CD8-positive, alpha-beta memory T cell (primary cell): ENCODE data around the gene IL2RA. TPM values are rescaled to one million over a fixed set of nuclear protein-coding genes. Genes with fewer than 3 reads are reported as not detected.

ENCODE experiments used
- CTCF ChIA-PET: fragments of 350-600 bp; sonication (Branson Sonifier 250); formaldehyde crosslinking; loops from one replicate; lab custom pipeline; 2021; ENCODE audit warnings: antibody characterized with exemption; lab: Charles Lee
- POLR2A ChIA-PET: fragments of 350-600 bp; sonication (Branson Sonifier 250); formaldehyde crosslinking; loops from one replicate; lab custom pipeline; 2021; ENCODE audit warnings: antibody characterized with exemption; lab: Charles Lee
- DNase-seq, 5 donors: peaks; one replicate each; pipeline versions ENCODE4 v3.0.0 to v3.0.0-alpha.2; 2020 to 2022; ENCODE audit warnings: mixed read lengths in 1 of 5
- H3K27ac ChIP-seq: one replicate; pipeline ENCODE4 v1.7.0; 2013; ENCODE audit warnings: low read depth, mild to moderate bottlenecking, low read length, moderate library complexity
- H3K27me3 ChIP-seq: 2 replicates; pipeline ENCODE4 v1.7.0; 2013; ENCODE audit warnings: low read length, mild to moderate bottlenecking; ENCODE audit not compliant: insufficient read depth, poor library complexity, severe bottlenecking
- H3K36me3 ChIP-seq: 2 replicates; pipeline ENCODE4 v1.7.0; 2013; ENCODE audit warnings: mild to moderate bottlenecking, low read length, moderate library complexity; ENCODE audit not compliant: insufficient read depth
- H3K4me1 ChIP-seq: 2 replicates; pipeline ENCODE4 v1.7.0; 2013; ENCODE audit warnings: mild to moderate bottlenecking, low read length, moderate library complexity; ENCODE audit not compliant: insufficient read depth
- H3K4me3 ChIP-seq: 2 replicates; pipeline ENCODE4 v1.7.0; 2013; ENCODE audit warnings: mild to moderate bottlenecking, low read length
- H3K9me3 ChIP-seq: 2 replicates; pipeline ENCODE4 v1.7.0; 2013; ENCODE audit warnings: mild to moderate bottlenecking, low read length
- H3K27ac Mint-ChIP-seq, 8 donors: one replicate each; pipeline ENCODE4 v1.8.0; 2020 to 2021; ENCODE audit warnings: mixed read lengths in 8 of 8, mild to moderate bottlenecking in 6 of 8, inconsistent platforms in 3 of 8, moderate library complexity in 3 of 8
- H3K27me3 Mint-ChIP-seq, 2 donors: one replicate each; pipeline ENCODE4 v1.8.0; 2020 to 2021; ENCODE audit warnings: mixed read lengths in 2 of 2, mild to moderate bottlenecking in 1 of 2, moderate library complexity in 1 of 2
- H3K36me3 Mint-ChIP-seq, 3 donors: one replicate each; pipeline ENCODE4 v1.8.0; 2020 to 2021; ENCODE audit warnings: mixed read lengths in 3 of 3, inconsistent platforms in 1 of 3, mild to moderate bottlenecking in 1 of 3
- H3K4me1 Mint-ChIP-seq, 3 donors: one replicate each; pipeline ENCODE4 v1.8.0; 2020 to 2021; ENCODE audit warnings: mixed read lengths in 3 of 3, inconsistent platforms in 1 of 3, mild to moderate bottlenecking in 1 of 3
- H3K4me3 Mint-ChIP-seq, 7 donors: one replicate each; pipeline ENCODE4 v1.8.0; 2020 to 2021; ENCODE audit warnings: mixed read lengths in 7 of 7, mild to moderate bottlenecking in 6 of 7, moderate library complexity in 4 of 7, inconsistent platforms in 2 of 7
- H3K9me3 Mint-ChIP-seq, 5 donors: one replicate each; pipeline ENCODE4 v1.8.0; 2020 to 2022; ENCODE audit warnings: mixed read lengths in 5 of 5, mild to moderate bottlenecking in 3 of 5, moderate library complexity in 2 of 5, inconsistent platforms in 1 of 5
- polyA plus RNA-seq: library from polyadenylated mRNA; unstranded; fragments of 300-500 nt; fragmentation: Illumina TruSeq; gene quantifications from one replicate; pipeline ENCODE4 v1.2.3, GENCODE V29; 2021
- total RNA-seq, 2 experiments: library from RNA; stranded (reverse); gene quantifications; one replicate each; pipeline ENCODE4 v1.2.3, GENCODE V29; 2021

Gene IL2RA
- total and polyA plus RNA-seq, 3 experiments from 2014 or later, result 8.3 to 1,224 (median 1,178) TPM

- Histone ChIP-seq H3K4me1 (peaks cover 49% of the 10 kb centered on the region), H3K27ac (no peak overlapping the region), H3K9me3 (no peaks in the 10 kb centered on the region), H3K36me3 (no peaks in the 10 kb centered on the region), H3K4me3 (no peak overlapping the region), H3K27me3 (no peaks in the 10 kb centered on the region)
- ChIA-PET POLR2A (interaction anchor here (0.6 kb wide), 1 partner anchor 249 kb away, joined by 8 read pairs; no protein-coding TSS in a partner anchor), CTCF (interaction anchor here (1.3 to 2.1 kb wide), 2 partner anchors 31 to 43 kb away, joined by 4 to 7 read pairs; no protein-coding TSS in a partner anchor)
- no peak for DNase-seq
- Mint-ChIP-seq H3K4me1 (peaks cover 62 to 90% (median 83%) of the 10 kb centered on the region in 3 donors), H3K27ac (peak overlapping the region in 4 of 8 donors; percentile 16 to 70 (median 38)), H3K36me3 (peaks cover 0 to 2% (median 0%) of the 10 kb centered on the region in 3 donors), H3K4me3 (no peak overlapping the region), H3K9me3 (no peaks in the 10 kb centered on the region), H3K27me3 (peaks cover 0 to 5% of the 10 kb centered on the region in 2 donors)
Measured at GRCh38 chr10:6055929-6056328, 6.2 kb downstream of the IL2RA start.

- CTCF ChIA-PET, result interaction anchor here (1.6 to 6.5 kb wide), 2 partner anchors 26 to 32 kb away, joined by 6 to 57 read pairs; no protein-coding TSS in a partner anchor
- POLR2A ChIA-PET, result no interaction called here
- Histone ChIP-seq H3K27me3 (no peaks in the 10 kb centered on the region), H3K36me3 (no peaks in the 10 kb centered on the region), H3K4me3 (no peak overlapping the region), H3K4me1 (peaks cover 54% of the 10 kb centered on the region), H3K27ac (no peak overlapping the region), H3K9me3 (no peaks in the 10 kb centered on the region)
- Mint-ChIP-seq H3K9me3 (no peaks in the 10 kb centered on the region), H3K36me3 (peaks cover 0 to 5% (median 0%) of the 10 kb centered on the region in 3 donors), H3K4me1 (peaks cover 65 to 91% (median 84%) of the 10 kb centered on the region in 3 donors), H3K27me3 (peaks cover 0 to 5% of the 10 kb centered on the region in 2 donors), H3K27ac (peak overlapping the region in 4 of 8 donors; percentile 17 to 51 (median 37)), H3K4me3 (peak overlapping the region in 1 of 7 donors; percentile 30)
- no peak for DNase-seq
Measured at GRCh38 chr10:6054884-6055283, 7.3 kb downstream of the IL2RA start.

- Mint-ChIP-seq H3K4me1 (peaks cover 69 to 91% (median 84%) of the 10 kb centered on the region in 3 donors), H3K4me3 (peak overlapping the region in 6 of 7 donors; percentile 52 to 74 (median 64)), H3K27me3 (peaks cover 0 to 5% of the 10 kb centered on the region in 2 donors), H3K9me3 (no peaks in the 10 kb centered on the region), H3K27ac (peak overlapping the region in 7 of 8 donors; percentile 28 to 89 (median 78)), H3K36me3 (peaks cover 0 to 5% (median 0%) of the 10 kb centered on the region in 3 donors)
- no peaks in the 10 kb centered on the region for H3K9me3 ChIP-seq
- peaks cover 54% of the 10 kb centered on the region for H3K4me1 ChIP-seq
- no peak overlapping the region for H3K4me3 ChIP-seq
- CTCF ChIA-PET, result interaction anchor here (0.9 to 6.5 kb wide), 5 partner anchors 14 to 149 kb away, joined by 3 to 57 read pairs (median 5); partner anchors contain the start of gene PFKFB3
- no peak for DNase-seq
- H3K27ac ChIP-seq, result no peak overlapping the region
- POLR2A ChIA-PET, result interaction anchor here (1.2 kb wide), 1 partner anchor 32 kb away, joined by 4 read pairs; no protein-coding TSS in a partner anchor
- no peaks in the 10 kb centered on the region for H3K36me3 ChIP-seq
- H3K27me3 ChIP-seq, result no peaks in the 10 kb centered on the region
Measured at GRCh38 chr10:6053816-6054631, 8.1 kb downstream of the IL2RA start.

- H3K9me3 Mint-ChIP-seq, result no peaks in the 10 kb centered on the region
- DNase-seq, result no peak
- Histone ChIP-seq H3K27me3 (no peaks in the 10 kb centered on the region), H3K27ac (no peak overlapping the region), H3K4me3 (no peak overlapping the region), H3K4me1 (peaks cover 56% of the 10 kb centered on the region), H3K9me3 (no peaks in the 10 kb centered on the region), H3K36me3 (no peaks in the 10 kb centered on the region)
- H3K4me3 Mint-ChIP-seq, result peak overlapping the region in 6 of 7 donors; percentile 72 to 88 (median 84)
- peaks cover 0 to 5% (median 0%) of the 10 kb centered on the region in 3 donors for H3K36me3 Mint-ChIP-seq
- H3K4me1 Mint-ChIP-seq, result peaks cover 68 to 91% (median 82%) of the 10 kb centered on the region in 3 donors
- H3K27ac Mint-ChIP-seq, result peak overlapping the region in 7 of 8 donors; percentile 17 to 99 (median 96)
- ChIA-PET CTCF (interaction anchor here (0.9 to 6.5 kb wide), 6 partner anchors 14 to 150 kb away, joined by 3 to 57 read pairs (median 6); partner anchors contain the start of gene PFKFB3), POLR2A (interaction anchor here (1.2 kb wide), 1 partner anchor 33 kb away, joined by 4 read pairs; no protein-coding TSS in a partner anchor)
- H3K27me3 Mint-ChIP-seq, result peaks cover 0 to 5% of the 10 kb centered on the region in 2 donors
Measured at GRCh38 chr10:6053303-6053702, 8.9 kb downstream of the IL2RA start.

- Mint-ChIP-seq H3K9me3 (no peaks in the 10 kb centered on the region), H3K27me3 (peaks cover 0 to 5% of the 10 kb centered on the region in 2 donors), H3K4me1 (peaks cover 69 to 89% (median 78%) of the 10 kb centered on the region in 3 donors), H3K4me3 (peak overlapping the region; percentile 72 to 88 (median 84)), H3K36me3 (peaks cover 0 to 5% (median 0%) of the 10 kb centered on the region in 3 donors), H3K27ac (peak overlapping the region; percentile 87 to 99 (median 96))
- Histone ChIP-seq H3K27me3 (no peaks in the 10 kb centered on the region), H3K4me3 (peak overlapping the region; percentile 44), H3K36me3 (no peaks in the 10 kb centered on the region), H3K27ac (no peak overlapping the region), H3K4me1 (peaks cover 59% of the 10 kb centered on the region), H3K9me3 (no peaks in the 10 kb centered on the region)
- CTCF ChIA-PET, result interaction anchor here (0.9 to 6.5 kb wide), 8 partner anchors 15 to 150 kb away, joined by 3 to 57 read pairs (median 8); partner anchors contain the start of gene PFKFB3
- DNase-seq, result peak; percentile 65 to 86 (median 76)
- POLR2A ChIA-PET, result interaction anchor here (0.5 to 1.7 kb wide), 3 partner anchors 11 to 37 kb away, joined by 3 to 6 read pairs (median 4); no protein-coding TSS in a partner anchor
Measured at GRCh38 chr10:6052247-6053221, 9.6 kb downstream of the IL2RA start.

- peak; percentile 85 to 96 (median 92) for DNase-seq
- Histone ChIP-seq H3K27ac (peak overlapping the region; percentile 66), H3K4me1 (peaks cover 73% of the 10 kb centered on the region), H3K9me3 (no peaks in the 10 kb centered on the region), H3K36me3 (no peaks in the 10 kb centered on the region), H3K4me3 (peak overlapping the region; percentile 80), H3K27me3 (no peaks in the 10 kb centered on the region)
- Mint-ChIP-seq H3K27me3 (peaks cover 0 to 2% of the 10 kb centered on the region in 2 donors), H3K4me3 (peak overlapping the region; percentile 85 to 98 (median 95)), H3K27ac (peak overlapping the region; percentile 95 to 99 (median 98)), H3K36me3 (peaks cover 0 to 3% (median 0%) of the 10 kb centered on the region in 3 donors), H3K4me1 (peaks cover 74 to 90% (median 76%) of the 10 kb centered on the region in 3 donors), H3K9me3 (no peaks in the 10 kb centered on the region)
- ChIA-PET POLR2A (interaction anchor here (0.7 to 3.5 kb wide), 16 partner anchors 9 to 1991 kb away, joined by 3 to 20 read pairs (median 5); partner anchors contain the start of genes ANKRD16, FBH1 and IL2RA), CTCF (interaction anchor here (0.9 to 6.5 kb wide), 19 partner anchors 9 to 359 kb away, joined by 3 to 57 read pairs (median 6); partner anchors contain the start of genes IL15RA and PFKFB3)
Measured at GRCh38 chr10:6050801-6051445, 11.2 kb downstream of the IL2RA start.
